Measurements from ENCODE around the gene TUBA1B. TPM values are rescaled to one million over a fixed set of nuclear protein-coding genes. Genes with fewer than 3 reads are reported as not detected.

The TUBA1B gene
- total RNA-seq, 1 experiment from 2014 or later, result 3,645 TPM

DNA sequence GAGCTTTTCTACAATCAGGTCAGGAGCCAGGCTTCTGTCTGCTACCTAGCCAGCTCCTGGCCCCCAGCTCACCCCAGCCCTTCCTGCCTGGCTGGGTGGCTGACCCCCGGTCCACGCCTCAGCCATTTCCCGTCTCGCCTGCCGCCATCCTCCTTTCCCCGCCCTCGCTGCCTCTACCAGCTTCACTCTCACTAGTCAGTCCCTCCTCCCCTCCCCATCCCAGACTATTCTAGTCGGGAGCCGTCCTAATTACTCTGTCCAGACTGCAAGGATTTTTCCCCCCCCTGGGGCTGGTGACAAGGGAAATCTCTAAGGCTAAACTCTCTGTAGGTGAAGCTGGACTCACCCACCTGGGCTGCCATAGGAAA lies 37.4 kb downstream of the TUBA1B start:
- no TSS peak for BruUV-seq (replicated peaks)
- Histone ChIP-seq H3K4me3 (ENCODE audit: low read depth, low read length, poor library complexity, severe bottlenecking) (peak overlapping the region; percentile 10), H3K4me1 (ENCODE audit: insufficient read depth, low read length, poor library complexity, severe bottlenecking) (peaks cover 9% of the 10 kb centered on the region), H3K27me3 (replicated peaks; ENCODE audit: insufficient read depth, low read depth, low read length, poor library complexity) (peaks cover 66% of the 10 kb centered on the region), H3K36me3 (ENCODE audit: insufficient read depth, low read length, poor library complexity, severe bottlenecking) (peaks cover 5% of the 10 kb centered on the region), H3K9me3 (ENCODE audit: low read depth, low read length, poor library complexity, severe bottlenecking) (no peaks in the 10 kb centered on the region), H3K27ac (ENCODE audit: low read depth, low read length, poor library complexity, severe bottlenecking) (no peak overlapping the region)
- ChIA-PET POLR2A (ENCODE audit: low non-redundant PET) (no interaction called here), CTCF (interaction anchor here (1.5 kb wide), 1 partner anchor 30 kb away, joined by 5 read pairs; no protein-coding TSS in a partner anchor)
- TF ChIP-seq EZH2 (IDR thresholded peaks at IDR 0.05; ENCODE audit: borderline replicate concordance, low read depth, low read length, poor library complexity, severe bottlenecking), result no peak
- TF ChIP-seq, protein P1, sequence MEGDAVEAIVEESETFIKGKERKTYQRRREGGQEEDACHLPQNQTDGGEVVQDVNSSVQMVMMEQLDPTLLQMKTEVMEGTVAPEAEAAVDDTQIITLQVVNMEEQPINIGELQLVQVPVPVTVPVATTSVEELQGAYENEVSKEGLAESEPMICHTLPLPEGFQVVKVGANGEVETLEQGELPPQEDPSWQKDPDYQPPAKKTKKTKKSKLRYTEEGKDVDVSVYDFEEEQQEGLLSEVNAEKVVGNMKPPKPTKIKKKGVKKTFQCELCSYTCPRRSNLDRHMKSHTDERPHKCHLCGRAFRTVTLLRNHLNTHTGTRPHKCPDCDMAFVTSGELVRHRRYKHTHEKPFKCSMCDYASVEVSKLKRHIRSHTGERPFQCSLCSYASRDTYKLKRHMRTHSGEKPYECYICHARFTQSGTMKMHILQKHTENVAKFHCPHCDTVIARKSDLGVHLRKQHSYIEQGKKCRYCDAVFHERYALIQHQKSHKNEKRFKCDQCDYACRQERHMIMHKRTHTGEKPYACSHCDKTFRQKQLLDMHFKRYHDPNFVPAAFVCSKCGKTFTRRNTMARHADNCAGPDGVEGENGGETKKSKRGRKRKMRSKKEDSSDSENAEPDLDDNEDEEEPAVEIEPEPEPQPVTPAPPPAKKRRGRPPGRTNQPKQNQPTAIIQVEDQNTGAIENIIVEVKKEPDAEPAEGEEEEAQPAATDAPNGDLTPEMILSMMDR (conservative IDR thresholded peaks at IDR 0.05; ENCODE audit: low read depth, low read length), result no peak
- intact Hi-C loops (cut with micrococcal nuclease; ENCODE audit: unreplicated experiment), result no loop called here
- DNase-seq (ENCODE audit: low spot score), result no peak

DNA sequence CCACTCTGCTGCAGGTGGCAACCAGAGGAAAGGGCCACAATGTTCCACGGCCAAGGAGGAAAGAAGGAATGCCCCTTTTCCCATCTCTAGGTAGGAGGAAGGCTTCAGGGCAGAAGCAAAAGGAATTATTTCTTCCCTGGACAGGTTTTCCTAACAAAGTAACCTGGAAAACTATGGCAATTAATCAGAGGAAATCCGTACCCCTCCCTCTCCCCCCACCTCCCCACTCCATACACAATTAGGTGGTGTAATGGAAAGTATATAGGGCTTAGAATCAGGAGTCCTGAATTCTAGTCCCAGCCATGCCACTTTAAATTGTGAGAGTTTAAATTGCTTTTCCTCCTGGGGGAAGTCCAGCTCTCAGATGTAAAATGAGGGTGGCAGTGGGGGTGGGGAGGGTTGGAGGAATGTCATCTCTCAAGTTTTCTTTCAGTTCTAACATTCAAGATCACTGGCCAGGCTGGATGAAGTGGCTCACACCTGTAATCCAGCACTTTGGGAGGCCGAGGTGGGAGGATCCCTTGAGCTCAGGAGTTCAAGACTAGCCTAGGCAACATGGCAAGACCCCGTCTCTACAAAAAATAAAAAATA lies 38.3 kb downstream of the TUBA1B start:
- peaks cover 68% of the 10 kb centered on the region for H3K27me3 ChIP-seq (replicated peaks; ENCODE audit: insufficient read depth, low read depth, low read length, poor library complexity)
- H3K4me1 ChIP-seq (ENCODE audit: insufficient read depth, low read length, poor library complexity, severe bottlenecking), result peaks cover 9% of the 10 kb centered on the region
- no peak overlapping the region for H3K27ac ChIP-seq (ENCODE audit: low read depth, low read length, poor library complexity, severe bottlenecking)
- H3K9me3 ChIP-seq (ENCODE audit: low read depth, low read length, poor library complexity, severe bottlenecking), result no peaks in the 10 kb centered on the region
- BruUV-seq (replicated peaks), result no TSS peak
- intact Hi-C loops (cut with micrococcal nuclease; ENCODE audit: unreplicated experiment), result no loop called here
- POLR2A ChIA-PET (ENCODE audit: low non-redundant PET), result interaction anchor here (0.6 kb wide), 2 partner anchors 28 to 126 kb away, joined by 4 to 20 read pairs; no protein-coding TSS in a partner anchor
- no peak for DNase-seq (ENCODE audit: low spot score)
- no peak overlapping the region for H3K4me3 ChIP-seq (ENCODE audit: low read depth, low read length, poor library complexity, severe bottlenecking)
- TF ChIP-seq EZH2 (IDR thresholded peaks at IDR 0.05; ENCODE audit: borderline replicate concordance, low read depth, low read length, poor library complexity, severe bottlenecking), result no peak
- TF ChIP-seq, protein P1 (conservative IDR thresholded peaks at IDR 0.05; ENCODE audit: low read depth, low read length), result no peak
- H3K36me3 ChIP-seq (ENCODE audit: insufficient read depth, low read length, poor library complexity, severe bottlenecking), result peaks cover 5% of the 10 kb centered on the region
- CTCF ChIA-PET, result interaction anchor here (0.6 to 1.5 kb wide), 5 partner anchors 12 to 96 kb away, joined by 3 to 6 read pairs (median 3); no protein-coding TSS in a partner anchor

DNA sequence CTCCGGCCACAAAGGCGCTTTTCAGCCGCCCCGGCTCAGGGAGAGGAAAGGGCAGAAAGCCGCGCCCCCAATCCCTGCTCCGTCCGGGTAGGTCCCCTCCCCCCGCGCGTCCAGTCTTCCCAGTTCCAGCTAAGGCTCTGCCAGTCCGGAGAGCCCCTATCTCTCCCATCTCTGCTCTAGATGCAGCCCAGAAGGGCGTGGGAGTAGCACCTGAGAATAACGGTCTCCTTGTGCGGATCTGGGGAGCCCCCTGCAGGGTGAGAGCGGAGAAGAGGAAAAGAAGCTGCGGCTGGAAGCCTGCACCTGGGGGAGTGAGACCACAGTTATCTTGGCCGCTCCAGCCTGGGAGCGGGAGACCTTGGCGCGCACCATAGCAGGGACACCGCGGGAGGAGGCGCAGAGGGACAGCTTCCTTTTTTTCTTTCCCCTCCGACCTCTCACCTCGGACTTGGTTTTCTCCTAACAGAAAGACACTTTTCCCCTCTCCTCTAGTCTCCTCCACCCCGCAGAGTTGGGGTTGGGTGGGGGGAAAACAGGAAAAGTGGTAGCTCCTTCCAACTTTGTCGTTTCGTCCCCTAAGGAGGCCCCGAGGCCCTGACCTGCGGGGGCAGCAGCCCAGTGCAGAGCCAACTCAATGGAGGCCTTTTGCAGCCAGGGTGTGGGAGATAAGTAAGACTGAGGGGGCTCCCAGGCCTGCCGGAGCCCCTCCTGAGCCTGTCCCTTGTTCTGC lies 38.9 kb downstream of the TUBA1B start:
- TF ChIP-seq, protein P1 (conservative IDR thresholded peaks at IDR 0.05; ENCODE audit: low read depth, low read length), result peak; percentile 57
- TF ChIP-seq EZH2 (IDR thresholded peaks at IDR 0.05; ENCODE audit: borderline replicate concordance, low read depth, low read length, poor library complexity, severe bottlenecking), result peak; percentile 38

More for the DNA sequence above, 38.9 kb downstream of the TUBA1B start:
- Histone ChIP-seq H3K36me3 (ENCODE audit: insufficient read depth, low read length, poor library complexity, severe bottlenecking) (no peaks in the 10 kb centered on the region), H3K4me3 (ENCODE audit: low read depth, low read length, poor library complexity, severe bottlenecking) (no peak overlapping the region), H3K9me3 (ENCODE audit: low read depth, low read length, poor library complexity, severe bottlenecking) (no peaks in the 10 kb centered on the region), H3K27me3 (replicated peaks; ENCODE audit: insufficient read depth, low read depth, low read length, poor library complexity) (peaks cover 68% of the 10 kb centered on the region), H3K4me1 (ENCODE audit: insufficient read depth, low read length, poor library complexity, severe bottlenecking) (peaks cover 9% of the 10 kb centered on the region), H3K27ac (ENCODE audit: low read depth, low read length, poor library complexity, severe bottlenecking) (no peak overlapping the region)
- BruUV-seq (replicated peaks), result no TSS peak
- ChIA-PET CTCF (interaction anchor here (0.6 to 1.3 kb wide), 4 partner anchors 12 to 164 kb away, joined by 3 to 6 read pairs (median 3); no protein-coding TSS in a partner anchor), POLR2A (ENCODE audit: low non-redundant PET) (interaction anchor here (0.6 kb wide), 2 partner anchors 29 to 127 kb away, joined by 4 to 20 read pairs; no protein-coding TSS in a partner anchor)
- intact Hi-C loops (cut with micrococcal nuclease; ENCODE audit: unreplicated experiment), result no loop called here
- peak; percentile 50 for DNase-seq (ENCODE audit: low spot score)
